Fibroblast of lung (primary cell): ENCODE results near the gene FGFBP1. TPM values are rescaled to one million over a fixed set of nuclear protein-coding genes. Genes with fewer than 3 reads are reported as not detected.

ENCODE experiments used
- DNase-seq, 2 donors: peaks; one replicate each; pipeline versions ENCODE4 v3.0.0 to v3.0.0-alpha.2; 2010; ENCODE audit warnings: low read depth in 2 of 2
- H2AFZ ChIP-seq: 2 replicates; pipeline ENCODE4 v1.5.1; 2012; ENCODE audit warnings: low read length, control low read depth, inconsistent platforms
- H3K27ac ChIP-seq: 2 replicates; pipeline ENCODE4 v1.5.1; 2011; ENCODE audit warnings: low read length, control low read depth; ENCODE audit not compliant: insufficient read depth
- H3K27me3 ChIP-seq: 2 replicates; pipeline ENCODE4 v1.5.1; 2011; ENCODE audit warnings: mild to moderate bottlenecking, low read length; ENCODE audit not compliant: control insufficient read depth, insufficient read depth
- H3K36me3 ChIP-seq: 2 replicates; pipeline ENCODE4 v1.5.1; 2011; ENCODE audit warnings: low read length; ENCODE audit not compliant: control insufficient read depth, insufficient read depth
- H3K4me1 ChIP-seq: 2 replicates; pipeline ENCODE4 v1.5.1; 2011; ENCODE audit warnings: low read length; ENCODE audit not compliant: control insufficient read depth, insufficient read depth; ENCODE audit errors: extremely low read depth
- H3K4me2 ChIP-seq: 2 replicates; pipeline ENCODE4 v1.5.1; 2011; ENCODE audit warnings: low read length, control low read depth; ENCODE audit not compliant: insufficient read depth; ENCODE audit errors: extremely low read depth
- H3K4me3 ChIP-seq, 4 experiments: fragments of 200-600 bp in 1 of 4; sonication (generic) in 1 of 4; replicated peaks in 1 of 4; 2 replicates each; pipeline ENCODE4 v1.5.1; 2011 to 2016; ENCODE audit warnings: low read length in 4 of 4, low read depth in 3 of 4, mild to moderate bottlenecking in 3 of 4, control low read depth in 2 of 4, inconsistent platforms in 1 of 4, mixed read lengths in 1 of 4; ENCODE audit not compliant: insufficient read depth in 1 of 4; ENCODE audit errors: control extremely low read depth in 1 of 4
- H3K79me2 ChIP-seq: 2 replicates; pipeline ENCODE4 v1.5.1; 2012; ENCODE audit warnings: mild to moderate bottlenecking, low read length, inconsistent platforms; ENCODE audit not compliant: control insufficient read depth, insufficient read depth
- H3K9ac ChIP-seq: 2 replicates; pipeline ENCODE4 v1.5.1; 2011; ENCODE audit warnings: mild to moderate bottlenecking, low read length, control low read depth; ENCODE audit not compliant: insufficient read depth
- H3K9me3 ChIP-seq: 2 replicates; pipeline ENCODE4 v1.5.1; 2012; ENCODE audit warnings: low read depth, low read length; ENCODE audit not compliant: control insufficient read depth, insufficient read depth
- H4K20me1 ChIP-seq: 2 replicates; pipeline ENCODE4 v1.5.1; 2011; ENCODE audit warnings: low read length; ENCODE audit not compliant: control insufficient read depth, insufficient read depth; ENCODE audit errors: extremely low read depth
- CTCF ChIP-seq, 2 donors: IDR thresholded peaks in 1 of 2; conservative IDR thresholded peaks in 1 of 2; 1 replicate in 1 of 2; 2 replicates in 1 of 2; pipeline ENCODE4 v1.5.1; 2011 to 2012; ENCODE audit warnings: low read length in 2 of 2, control low read depth in 1 of 2, inconsistent platforms in 1 of 2, low read depth in 1 of 2, mild to moderate bottlenecking in 1 of 2
- EZH2 ChIP-seq: IDR thresholded peaks from 2 replicates; pipeline ENCODE4 v1.5.1; 2012; ENCODE audit warnings: low read length, control low read depth, mild to moderate bottlenecking; ENCODE audit errors: missing control alignments
- polyA plus RNA-seq, 2 donors: library from polyadenylated mRNA; depleted of rRNA in 1 of 2; stranded (reverse) in 1 of 2; unstranded in 1 of 2; fragments of >200 nt; gene quantifications; 2 replicates each; pipeline ENCODE4 v1.2.1, GENCODE V29; 2011 to 2012; ENCODE audit warnings: missing spikeins in 1 of 2
- total RNA-seq: library from RNA; depleted of rRNA; stranded (reverse); fragments of >200 nt; gene quantifications from 2 replicates; pipeline ENCODE4 v1.2.1, GENCODE V29; 2014

FGFBP1 gene
- total and polyA plus RNA-seq, 2 donors (not counting 1 experiment from before 2014, with no cell fraction given) = not detected

- Histone ChIP-seq H3K79me2 (no peaks in the 10 kb centered on the region), H3K36me3 (no peaks in the 10 kb centered on the region), H3K9ac (no peak overlapping the region), H3K4me1 (peaks cover 5% of the 10 kb centered on the region), H2AFZ (no peak overlapping the region), H4K20me1 (no peaks in the 10 kb centered on the region), H3K27me3 (no peaks in the 10 kb centered on the region), H3K9me3 (no peaks in the 10 kb centered on the region), H3K27ac (no peak overlapping the region), H3K4me3 (no peak overlapping the region), H3K4me2 (no peak overlapping the region)
- no peak for TF ChIP-seq CTCF (conservative IDR thresholded peaks at IDR 0.05 in 1 of 2, IDR thresholded peaks at IDR 0.05 in 1 of 2; ENCODE audit: low read depth in 1 of 2, low read length in 2 of 2)
- TF ChIP-seq EZH2 = no peak
- peak; percentile 70 to 99 for DNase-seq
These were observed 24.9 kb downstream of the FGFBP1 start for GRCh38 chr4:15913631-15913970.

GRCh38 chr4:15912961-15913630 lies 25.4 kb downstream of the FGFBP1 start:
- Histone ChIP-seq H3K36me3 (no peaks in the 10 kb centered on the region), H3K4me2 (no peak overlapping the region), H2AFZ (no peak overlapping the region), H3K9me3 (no peaks in the 10 kb centered on the region), H4K20me1 (no peaks in the 10 kb centered on the region), H3K27ac (no peak overlapping the region), H3K4me3 (no peak overlapping the region), H3K4me1 (peaks cover 5% of the 10 kb centered on the region), H3K9ac (no peak overlapping the region), H3K79me2 (no peaks in the 10 kb centered on the region), H3K27me3 (no peaks in the 10 kb centered on the region)
- DNase-seq = peak in 1 of 2 donors; percentile 82
- TF ChIP-seq EZH2 = no peak
- TF ChIP-seq CTCF (conservative IDR thresholded peaks at IDR 0.05 in 1 of 2, IDR thresholded peaks at IDR 0.05 in 1 of 2; ENCODE audit: low read depth in 1 of 2, low read length in 2 of 2) = no peak

GRCh38 chr4:15912236-15912635 lies 26.3 kb downstream of the FGFBP1 start:
- no peak overlapping the region for H2AFZ ChIP-seq
- no peak overlapping the region for H3K4me2 ChIP-seq
- no peak overlapping the region for H3K27ac ChIP-seq
- H3K79me2 ChIP-seq = no peaks in the 10 kb centered on the region
- no peak overlapping the region for H3K4me3 ChIP-seq
- H3K36me3 ChIP-seq = no peaks in the 10 kb centered on the region
- DNase-seq = peak in 1 of 2 donors; percentile 45
- no peak overlapping the region for H3K9ac ChIP-seq
- H3K4me1 ChIP-seq = peaks cover 5% of the 10 kb centered on the region
- H3K9me3 ChIP-seq = no peaks in the 10 kb centered on the region
- TF ChIP-seq EZH2 (no peak), CTCF (conservative IDR thresholded peaks at IDR 0.05 in 1 of 2, IDR thresholded peaks at IDR 0.05 in 1 of 2; ENCODE audit: low read depth in 1 of 2, low read length in 2 of 2) (no peak)
- no peaks in the 10 kb centered on the region for H3K27me3 ChIP-seq
- H4K20me1 ChIP-seq = no peaks in the 10 kb centered on the region
